Occipital lobe (tissue), 2 donors: Measurements from ENCODE around the gene CDH1. TPM values are rescaled to one million over a fixed set of nuclear protein-coding genes. Genes with fewer than 3 reads are reported as not detected.

ENCODE experiments used
- DNase-seq: peaks from one replicate; lab custom pipeline; 2025; lab: John Stamatoyannopoulos, UW
- total RNA-seq: library from RNA; depleted of rRNA; stranded (reverse); fragments of >200 nt; gene quantifications from one replicate; pipeline ENCODE4 v1.2.3, GENCODE V29; 2014

The CDH1 gene
- total RNA-seq, 1 donor from 2014 or later, result 1.1 TPM

DNA sequence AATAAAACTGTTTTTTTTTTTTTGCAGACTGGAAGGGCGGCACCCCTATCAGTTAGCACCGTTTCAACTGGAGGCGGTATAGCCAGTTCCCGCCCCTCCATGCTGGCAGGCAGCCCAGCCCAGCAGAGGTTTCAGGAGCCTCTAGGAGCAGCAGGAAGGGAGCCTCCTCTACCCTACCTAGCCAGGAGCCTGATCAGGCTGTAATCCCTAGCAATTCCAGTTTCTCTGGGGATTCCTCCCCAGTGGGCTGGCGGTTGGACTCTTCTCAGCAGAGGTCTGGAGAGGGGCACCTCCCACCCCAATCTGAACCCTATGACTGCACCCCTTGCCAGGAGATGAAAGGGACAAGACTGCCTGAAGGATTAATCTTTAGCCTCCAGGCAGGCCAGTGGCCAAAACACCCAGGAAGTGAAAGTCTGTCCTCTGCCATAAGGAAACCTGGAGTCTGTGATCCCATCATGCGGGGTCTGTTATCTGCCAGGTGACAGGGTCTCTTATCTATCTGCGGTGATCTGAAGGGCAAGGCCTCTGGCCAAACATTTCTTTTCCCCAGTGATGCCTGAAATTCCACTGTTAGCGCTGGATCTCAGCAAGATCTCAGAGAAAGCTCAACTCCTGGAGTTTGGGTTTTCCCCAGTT lies 4.9 kb upstream of the CDH1 start:
- DNase-seq, result no peak

DNA sequence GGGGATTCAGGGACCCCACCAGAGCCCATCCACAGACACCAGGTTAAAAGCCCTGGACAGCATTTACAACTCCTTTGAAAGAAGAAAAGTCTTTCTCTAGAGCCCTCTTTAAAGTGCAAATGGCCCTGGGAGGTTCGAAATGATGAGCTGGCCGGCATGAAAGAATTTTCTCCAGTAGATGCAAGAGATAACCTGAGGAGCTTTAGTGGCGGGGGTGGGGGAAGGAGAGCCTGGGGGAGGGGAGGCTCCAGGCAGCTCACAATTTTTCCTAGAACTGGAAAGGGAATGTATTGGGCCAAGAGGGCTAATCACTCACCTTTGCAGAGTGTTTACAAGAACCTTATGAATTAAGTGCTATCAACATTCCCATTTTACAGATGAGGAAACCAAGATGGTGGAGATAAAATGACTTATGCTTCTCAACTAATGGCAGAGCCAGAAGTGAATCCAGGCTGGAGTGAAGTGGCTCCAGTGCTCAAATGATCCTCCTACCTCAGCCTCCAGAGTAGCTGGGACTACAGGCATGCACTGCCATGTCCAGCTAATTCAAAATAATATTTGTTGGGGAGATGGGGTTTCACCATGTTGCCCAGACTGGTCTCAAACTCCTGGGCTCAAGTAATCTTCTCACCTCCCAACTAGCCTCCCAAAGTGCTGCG lies 4.2 kb upstream of the CDH1 start:
- DNase-seq, result no peak

DNA sequence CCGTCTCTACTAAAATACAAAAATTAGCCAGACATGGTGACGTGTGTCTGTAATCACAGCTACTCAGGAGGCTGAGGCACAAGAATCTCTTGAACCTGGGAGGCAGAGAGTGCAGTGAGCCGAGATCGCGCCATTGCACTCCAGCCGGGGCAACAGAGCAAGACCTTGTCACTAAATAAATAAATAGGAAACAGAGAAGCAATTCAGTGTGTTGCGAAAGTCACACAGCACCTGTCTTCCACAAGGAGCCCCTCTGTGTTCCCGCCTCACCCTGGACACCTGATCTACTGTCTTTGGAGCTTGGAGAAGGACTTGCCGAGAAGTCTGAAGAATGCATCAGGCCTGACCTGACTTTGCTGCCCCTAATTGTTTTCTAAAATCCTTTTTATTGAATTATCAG lies 3.5 kb upstream of the CDH1 start:
- DNase-seq, result no peak

DNA sequence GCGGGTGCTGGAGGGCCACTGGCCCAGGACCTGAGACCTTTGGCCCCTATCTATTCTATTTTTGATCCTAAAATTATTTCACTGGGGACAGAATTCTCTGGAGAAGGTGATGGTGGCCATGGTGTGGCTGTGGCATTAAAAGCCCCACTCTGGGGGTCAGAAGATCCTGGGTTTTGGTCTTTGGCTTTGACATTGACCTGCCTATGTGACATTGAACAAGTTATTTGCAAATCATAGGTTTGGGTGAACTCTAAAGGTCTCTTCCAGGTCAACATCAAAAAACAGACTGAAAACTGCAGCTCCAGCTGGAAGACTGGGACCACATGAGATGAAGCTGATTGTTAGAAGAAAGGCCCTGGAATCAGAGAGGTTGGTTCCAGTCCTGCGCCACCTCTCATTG lies 2.3 kb upstream of the CDH1 start:
- no peak for DNase-seq

DNA sequence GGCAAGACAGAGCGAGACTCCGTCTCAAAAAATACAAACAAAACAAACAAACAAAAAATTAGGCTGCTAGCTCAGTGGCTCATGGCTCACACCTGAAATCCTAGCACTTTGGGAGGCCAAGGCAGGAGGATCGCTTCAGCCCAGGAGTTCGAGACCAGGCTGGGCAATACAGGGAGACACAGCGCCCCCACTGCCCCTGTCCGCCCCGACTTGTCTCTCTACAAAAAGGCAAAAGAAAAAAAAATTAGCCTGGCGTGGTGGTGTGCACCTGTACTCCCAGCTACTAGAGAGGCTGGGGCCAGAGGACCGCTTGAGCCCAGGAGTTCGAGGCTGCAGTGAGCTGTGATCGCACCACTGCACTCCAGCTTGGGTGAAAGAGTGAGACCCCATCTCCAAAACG lies 531 bp upstream of the CDH1 start:
- no peak for DNase-seq

DNA sequence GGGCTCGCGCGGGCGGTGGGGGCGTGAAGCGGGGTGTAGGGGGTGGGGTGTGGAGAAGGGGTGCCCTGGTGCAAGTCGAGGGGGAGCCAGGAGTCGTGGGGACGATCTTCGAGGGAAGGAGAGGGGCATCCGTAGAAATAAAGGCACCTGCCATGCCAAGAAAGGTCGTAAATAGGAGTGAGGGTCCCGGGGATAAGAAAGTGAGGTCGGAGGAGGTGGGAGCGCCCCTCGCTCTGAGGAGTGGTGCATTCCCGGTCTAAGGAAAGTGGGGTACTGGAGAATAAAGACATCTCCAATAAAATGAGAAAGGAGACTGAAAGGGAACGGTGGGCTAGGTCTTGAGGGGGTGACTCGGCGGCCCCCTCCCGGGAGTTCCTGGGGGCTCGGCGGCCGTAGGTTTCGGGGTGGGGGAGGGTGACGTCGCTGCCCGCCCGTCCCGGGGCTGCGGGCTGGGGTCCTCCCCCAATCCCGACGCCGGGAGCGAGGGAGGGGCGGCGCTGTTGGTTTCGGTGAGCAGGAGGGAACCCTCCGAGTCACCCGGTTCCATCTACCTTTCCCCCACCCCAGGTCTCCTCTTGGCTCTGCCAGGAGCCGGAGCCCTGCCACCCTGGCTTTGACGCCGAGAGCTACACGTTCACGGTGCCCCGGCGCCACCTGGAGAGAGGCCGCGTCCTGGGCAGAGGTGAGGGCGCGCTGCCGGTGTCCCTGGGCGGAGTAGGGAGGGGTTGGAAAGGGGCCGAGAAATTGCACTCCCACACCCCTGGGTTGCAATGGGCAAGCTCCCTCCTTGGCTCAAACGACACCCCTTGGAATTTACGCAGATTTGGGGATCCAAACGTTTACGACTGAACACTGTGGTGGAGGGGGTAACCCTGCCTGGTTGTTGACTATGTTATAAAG lies 888 bp downstream of the CDH1 start:
- no peak for DNase-seq

DNA sequence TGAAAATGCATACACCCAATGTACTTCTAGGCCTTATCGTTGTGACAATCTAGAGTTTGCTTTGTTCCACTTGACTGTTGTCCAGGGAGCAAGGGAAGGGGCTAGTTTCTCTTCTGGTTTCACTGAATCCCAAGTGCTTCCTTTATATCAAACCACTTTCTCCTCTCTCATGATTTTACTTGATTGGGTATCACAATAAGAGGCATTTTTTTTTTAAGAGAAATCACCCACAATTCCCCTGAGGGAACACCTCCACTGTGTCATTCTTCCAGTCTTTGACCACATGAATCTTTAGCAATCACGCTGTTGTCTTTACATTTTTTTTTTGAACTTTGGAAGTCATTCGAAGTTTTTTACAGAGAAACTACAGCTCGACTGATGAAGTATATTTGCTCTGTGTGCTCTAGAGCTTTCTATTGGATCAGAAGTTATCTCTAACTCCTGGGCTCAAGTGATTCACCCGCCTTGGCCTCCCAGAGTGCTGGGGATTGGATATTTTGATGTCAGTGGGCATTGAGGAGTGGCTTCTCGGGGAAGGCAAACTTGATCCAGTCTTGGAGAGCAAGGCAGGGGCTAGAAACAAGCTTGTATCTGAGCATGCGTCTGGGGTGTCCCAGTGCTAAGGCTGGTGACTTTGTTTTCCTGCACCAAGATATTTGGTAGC lies 3.0 kb downstream of the CDH1 start:
- no peak for DNase-seq

DNA sequence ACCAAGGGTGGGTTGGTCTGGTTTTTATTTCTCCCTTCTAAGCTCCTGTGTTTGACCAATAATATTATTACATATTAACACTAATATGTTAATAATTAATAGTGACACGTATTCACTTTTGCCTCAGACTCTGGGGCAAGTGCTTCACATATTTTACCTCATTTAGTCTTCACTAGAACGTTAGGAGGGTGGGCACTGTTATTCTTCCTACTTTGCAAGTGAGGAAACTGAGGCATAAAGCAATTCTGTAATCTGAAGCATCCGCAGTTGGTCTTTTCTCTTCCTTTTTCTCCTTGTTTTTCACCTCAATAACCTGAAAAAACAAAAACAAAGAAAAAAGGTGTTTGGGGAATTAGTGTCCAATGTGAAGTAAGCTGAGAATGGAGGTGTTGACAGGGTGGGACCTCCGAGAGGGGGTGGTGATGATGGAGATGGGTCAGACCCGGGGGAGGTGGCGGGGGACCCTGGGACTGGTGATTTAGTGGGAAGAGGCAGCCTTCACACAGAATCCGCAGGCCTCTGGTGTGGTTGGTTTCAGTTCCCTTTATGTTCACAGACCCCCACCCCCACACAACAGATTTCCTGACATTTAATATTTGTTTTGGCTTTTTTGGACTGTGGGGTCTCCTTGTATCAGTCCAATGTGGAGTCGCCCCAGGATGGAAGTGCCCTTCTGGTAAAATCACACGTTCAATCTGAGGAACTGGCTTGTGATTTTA lies 3.7 kb downstream of the CDH1 start:
- no peak for DNase-seq

DNA sequence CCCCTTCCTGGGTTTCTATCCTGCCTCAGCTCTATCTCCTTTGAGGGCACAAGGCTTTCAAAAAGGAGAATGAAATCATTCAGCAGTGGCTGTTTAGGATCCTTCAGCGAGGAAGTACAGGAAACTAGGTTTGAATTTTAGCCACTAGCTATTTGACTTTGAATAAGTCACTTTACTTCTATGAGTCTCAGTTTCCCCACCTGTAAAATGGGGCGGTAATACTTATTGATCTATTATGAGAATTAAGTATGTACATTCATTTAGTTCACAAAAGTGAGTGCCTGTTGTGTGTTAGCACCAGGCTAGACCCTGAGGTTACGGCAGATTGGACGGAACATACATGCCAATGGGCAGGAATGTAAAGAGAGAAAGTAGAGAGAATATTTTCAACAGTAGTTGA lies 6.6 kb downstream of the CDH1 start:
- DNase-seq, result no peak

DNA sequence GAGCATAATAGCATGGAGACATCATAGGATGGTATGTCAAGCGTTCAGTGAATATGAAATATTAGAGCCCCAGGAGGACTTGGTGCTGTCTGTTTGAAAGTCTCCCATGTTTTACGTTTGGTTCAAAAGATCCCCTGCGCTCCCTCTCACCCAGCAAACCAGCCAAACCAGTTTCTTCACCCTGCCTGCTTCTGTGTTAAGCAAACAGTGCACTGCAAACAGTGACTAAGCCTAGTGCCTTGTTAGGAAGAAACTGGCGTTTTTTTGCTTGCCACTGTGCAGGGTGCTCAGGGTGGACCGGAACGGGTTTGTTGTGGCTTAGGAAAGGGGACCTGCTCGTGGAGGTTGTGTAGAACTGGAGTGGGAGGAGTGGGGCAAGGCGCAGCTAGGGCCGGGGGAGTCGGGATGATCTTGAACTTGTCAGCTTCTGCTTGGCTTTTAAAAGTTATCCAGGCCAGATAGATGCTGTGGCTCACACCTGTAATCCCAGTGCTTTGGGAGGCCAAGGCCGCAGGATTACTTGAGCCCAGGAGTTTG lies 7.7 kb downstream of the CDH1 start:
- no peak for DNase-seq

DNA sequence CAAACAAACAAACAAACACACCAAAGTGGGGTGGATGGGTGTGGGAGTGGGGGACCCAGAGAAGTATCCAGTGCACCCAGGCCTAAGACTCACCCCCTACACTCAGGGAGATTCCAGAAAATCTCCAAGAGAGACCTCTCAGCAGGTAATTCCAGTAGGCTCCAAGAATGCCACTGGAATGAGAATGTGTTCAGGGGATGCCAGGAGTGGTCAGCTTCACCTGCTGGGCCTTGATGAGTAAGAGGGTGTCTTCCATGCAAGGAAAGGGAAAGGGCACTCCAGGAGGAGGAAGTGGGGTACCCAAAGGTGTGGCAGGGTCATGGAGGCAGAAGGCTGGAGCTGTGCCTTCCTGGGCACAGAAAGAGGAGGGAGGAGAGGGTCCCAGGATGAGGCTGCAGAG lies 9.9 kb downstream of the CDH1 start:
- DNase-seq, result no peak

DNA sequence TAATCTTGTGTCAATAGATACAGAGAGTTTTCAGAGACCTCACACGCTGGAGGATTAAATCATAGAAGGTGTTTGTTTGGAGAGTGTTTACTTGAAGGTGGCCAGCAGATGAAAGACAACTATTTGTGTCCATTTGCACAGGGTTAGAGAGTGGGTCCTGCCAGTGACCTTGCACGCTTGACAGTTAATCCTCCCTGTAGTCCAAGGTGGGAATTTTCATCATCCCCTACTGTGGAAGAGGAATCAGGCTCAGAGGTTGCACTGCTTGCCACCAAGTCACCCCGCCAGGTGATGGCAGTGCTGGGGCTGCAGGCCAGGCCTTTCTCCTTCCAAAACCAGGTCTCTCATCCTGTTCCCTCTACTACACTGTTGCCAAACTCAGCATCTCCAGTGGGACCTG lies 12.3 kb downstream of the CDH1 start:
- no peak for DNase-seq

DNA sequence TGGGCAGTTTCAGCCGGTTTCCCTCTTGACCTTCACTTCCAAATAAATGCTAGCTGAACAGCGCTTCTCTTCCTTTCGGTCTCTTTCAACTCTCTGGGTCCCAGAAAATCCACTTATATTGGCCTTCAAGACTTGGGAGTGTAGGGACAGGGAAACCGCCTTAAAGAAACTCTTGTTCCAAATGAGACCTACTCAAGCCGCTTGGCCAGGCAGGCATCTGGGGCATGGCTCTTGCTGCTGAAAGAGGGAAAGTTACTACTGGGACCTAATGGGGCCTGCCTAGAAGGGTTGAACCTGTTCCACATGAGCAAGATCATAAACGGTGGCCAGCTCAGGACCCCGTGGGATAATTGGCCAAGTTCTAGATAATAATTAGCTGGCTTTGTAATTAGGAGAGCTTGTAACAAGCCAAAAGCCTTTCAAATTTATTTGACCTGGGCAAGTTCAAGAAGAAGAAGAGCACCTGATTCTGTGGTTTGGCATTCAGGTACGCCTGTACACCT lies 13.2 kb downstream of the CDH1 start:
- DNase-seq, result no peak

DNA sequence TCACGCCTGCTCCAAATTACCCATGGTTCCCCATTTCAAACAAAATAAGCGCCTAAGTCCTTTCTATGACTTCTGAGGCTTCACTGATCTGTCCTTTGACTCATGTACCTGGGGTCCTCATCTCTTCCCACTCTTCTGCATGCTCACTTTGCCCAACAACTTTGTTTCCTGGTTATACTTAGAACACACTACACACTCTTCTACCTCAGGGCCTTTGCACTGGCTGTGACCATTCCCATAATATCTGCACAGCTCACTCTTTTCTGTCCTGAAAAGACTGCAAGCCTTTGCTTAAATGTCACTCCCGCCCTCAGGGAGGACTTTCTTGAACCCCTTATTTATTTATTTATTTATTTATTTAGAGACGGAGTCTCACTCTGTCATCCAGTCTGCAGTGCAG lies 14.1 kb downstream of the CDH1 start:
- DNase-seq, result no peak

DNA sequence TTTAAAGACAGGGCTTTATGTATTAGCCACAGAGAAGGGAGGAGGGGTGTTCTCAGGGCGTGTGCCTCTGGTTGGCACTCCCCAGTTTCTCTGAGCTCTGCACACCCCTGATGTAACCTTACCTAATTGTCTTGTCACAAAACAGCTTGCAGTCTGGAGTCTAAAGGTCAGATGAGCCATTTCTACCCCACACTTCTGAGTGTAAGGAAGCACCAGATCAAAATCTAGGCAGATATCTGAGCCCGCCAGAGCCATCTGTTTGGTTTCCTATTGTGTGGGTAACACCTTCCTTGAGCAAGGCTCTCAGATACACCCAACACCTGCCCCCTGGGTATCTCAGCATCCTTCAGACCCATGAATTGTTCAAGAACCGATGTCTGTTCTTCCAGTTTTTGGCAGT lies 15.5 kb downstream of the CDH1 start:
- no peak for DNase-seq

DNA sequence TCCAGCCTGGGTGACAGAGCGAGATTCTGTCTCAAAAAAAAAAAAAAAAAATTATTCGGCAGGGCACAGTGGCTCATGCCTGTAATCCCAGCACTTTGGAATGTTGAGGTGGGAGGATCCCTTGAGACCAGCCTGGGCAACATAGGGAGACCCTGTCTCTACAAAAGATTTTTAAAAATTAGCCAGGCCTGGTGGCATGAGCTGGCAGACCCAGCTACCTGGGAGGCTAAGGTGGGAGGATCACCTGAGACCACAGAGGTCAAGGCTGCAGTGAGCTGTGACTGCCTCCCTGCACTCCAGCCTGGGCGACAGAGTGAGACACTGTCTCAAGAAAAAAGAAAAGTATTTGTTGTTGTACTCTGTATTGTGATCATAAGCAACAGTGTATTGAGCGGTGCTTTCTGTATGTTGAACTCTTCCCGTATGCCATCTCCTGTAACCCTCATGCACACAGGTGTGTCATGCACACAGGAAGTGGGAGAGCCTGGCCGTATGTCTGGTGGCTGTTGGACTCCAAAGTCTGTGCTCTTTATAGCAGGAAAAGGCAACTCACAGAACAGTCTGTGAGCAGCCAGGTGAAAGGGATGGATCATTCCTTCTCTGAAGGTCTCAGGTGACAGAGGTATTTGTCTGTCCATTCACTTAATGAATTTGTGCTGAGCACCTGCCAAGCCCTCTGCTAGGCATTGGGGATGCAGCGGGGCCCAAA lies 17.1 kb downstream of the CDH1 start:
- no peak for DNase-seq

DNA sequence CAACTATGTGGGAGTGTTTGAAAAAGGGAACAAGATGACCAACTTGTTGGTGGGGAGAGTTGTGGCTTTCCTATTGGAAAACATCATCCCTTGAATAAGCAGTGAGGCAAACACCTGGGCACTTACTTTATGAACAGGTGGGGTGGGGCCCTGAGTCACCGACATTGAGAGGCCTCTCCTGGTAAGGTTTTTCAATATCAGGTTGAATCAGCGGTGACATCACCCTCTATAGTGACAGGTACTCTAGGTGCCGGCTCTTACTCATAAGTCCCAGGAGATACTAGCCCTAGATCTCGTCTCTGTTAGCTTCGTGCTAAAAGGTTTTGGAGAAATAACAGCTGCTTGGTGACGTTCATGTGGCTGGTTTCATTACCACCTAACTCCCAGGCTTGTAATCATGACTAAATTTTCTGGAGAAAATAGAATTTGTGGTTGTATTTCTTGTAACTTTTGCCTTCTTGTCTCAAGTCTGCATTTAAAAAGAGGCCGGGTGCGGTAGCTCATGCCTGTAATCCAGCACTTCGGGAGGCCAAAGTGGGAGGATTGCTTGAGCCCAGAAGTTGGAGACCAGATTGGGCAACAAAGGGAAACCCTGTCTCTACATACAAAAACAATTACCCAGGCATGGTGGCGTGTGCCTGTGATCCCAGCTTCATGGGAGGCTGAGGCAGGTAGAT lies 19.3 kb downstream of the CDH1 start:
- DNase-seq, result no peak

DNA sequence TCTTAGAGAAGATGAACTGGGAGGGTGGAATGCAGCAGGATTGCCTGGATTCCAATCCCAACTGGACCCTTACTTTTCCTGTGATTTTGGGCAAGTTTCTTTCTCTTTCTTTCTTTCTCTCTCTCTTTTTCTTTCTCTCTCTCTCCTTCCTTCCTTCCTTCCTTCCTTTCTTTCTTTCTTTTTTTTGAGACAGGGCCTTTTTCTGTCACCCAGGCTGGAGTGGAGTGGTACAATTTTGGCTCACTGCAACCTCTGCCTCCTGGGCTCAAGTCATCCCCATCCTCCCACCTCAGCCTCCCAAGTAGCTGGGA lies 20.5 kb downstream of the CDH1 start:
- DNase-seq, result no peak

DNA sequence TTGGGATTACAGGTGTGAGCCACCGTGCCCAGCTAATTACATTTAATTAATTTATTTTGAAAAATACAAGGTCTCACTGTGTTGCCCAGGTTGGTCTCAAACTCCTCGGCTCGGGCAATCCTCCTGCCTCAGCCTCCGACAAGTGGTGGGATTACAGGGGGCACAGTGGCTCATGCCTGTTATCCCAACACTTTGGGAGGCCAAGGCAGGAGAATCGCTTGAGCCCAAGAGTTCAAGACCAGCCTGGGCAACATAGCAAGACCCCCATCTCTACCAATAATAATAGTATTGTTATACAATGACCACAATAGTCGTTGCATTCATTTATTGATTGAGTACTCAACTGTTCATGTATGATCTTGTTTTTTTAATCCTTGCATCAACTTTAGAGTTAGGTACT lies 22.0 kb downstream of the CDH1 start:
- DNase-seq, result no peak
